Ishikawa (cell line): Measurements from ENCODE around the gene FCRL3.

ENCODE experiments used
- CEBPB ChIP-seq: IDR thresholded peaks from 2 replicates; pipeline ENCODE4 v1.6.1; 2012
- CREB1 ChIP-seq: IDR thresholded peaks from 2 replicates; pipeline ENCODE4 v1.6.1; 2012; ENCODE audit warnings: low read depth
- EGR1 ChIP-seq: IDR thresholded peaks from 2 replicates; pipeline ENCODE4 v1.6.1; 2012
- EP300 ChIP-seq: IDR thresholded peaks from 2 replicates; pipeline ENCODE4 v1.6.1; 2012; ENCODE audit warnings: borderline replicate concordance
- FOXM1 ChIP-seq: IDR thresholded peaks from 2 replicates; pipeline ENCODE4 v1.6.1; 2012; ENCODE audit warnings: low read depth, borderline replicate concordance
- NFIC ChIP-seq: IDR thresholded peaks from 2 replicates; pipeline ENCODE4 v1.6.1; 2012
- RAD21 ChIP-seq: IDR thresholded peaks from 2 replicates; pipeline ENCODE4 v1.6.1; 2012; ENCODE audit warnings: low read depth
- TAF1 ChIP-seq: IDR thresholded peaks from 2 replicates; pipeline ENCODE4 v1.6.1; 2012; ENCODE audit warnings: low read depth, mild to moderate bottlenecking
- TCF12 ChIP-seq: IDR thresholded peaks from 2 replicates; pipeline ENCODE4 v1.6.1; 2012; ENCODE audit warnings: low read depth
- TEAD4 ChIP-seq: IDR thresholded peaks from 2 replicates; pipeline ENCODE4 v1.6.1; 2012
- YY1 ChIP-seq: IDR thresholded peaks from 2 replicates; pipeline ENCODE4 v1.6.1; 2012; ENCODE audit warnings: low read depth
- ZBTB7A ChIP-seq: IDR thresholded peaks from 2 replicates; pipeline ENCODE4 v1.6.1; 2012; ENCODE audit warnings: low read depth
- TF ChIP-seq, protein P1 (sequence below): IDR thresholded peaks from 2 replicates; pipeline ENCODE4 v1.6.1; 2012
- TF ChIP-seq, protein P2 (sequence below): IDR thresholded peaks from 2 replicates; pipeline ENCODE4 v1.6.1; 2012; ENCODE audit warnings: low read depth, mild to moderate bottlenecking
- TF ChIP-seq, protein P3 (sequence below): IDR thresholded peaks from 2 replicates; pipeline ENCODE4 v1.6.1; 2012

The FCRL3 gene

DNA sequence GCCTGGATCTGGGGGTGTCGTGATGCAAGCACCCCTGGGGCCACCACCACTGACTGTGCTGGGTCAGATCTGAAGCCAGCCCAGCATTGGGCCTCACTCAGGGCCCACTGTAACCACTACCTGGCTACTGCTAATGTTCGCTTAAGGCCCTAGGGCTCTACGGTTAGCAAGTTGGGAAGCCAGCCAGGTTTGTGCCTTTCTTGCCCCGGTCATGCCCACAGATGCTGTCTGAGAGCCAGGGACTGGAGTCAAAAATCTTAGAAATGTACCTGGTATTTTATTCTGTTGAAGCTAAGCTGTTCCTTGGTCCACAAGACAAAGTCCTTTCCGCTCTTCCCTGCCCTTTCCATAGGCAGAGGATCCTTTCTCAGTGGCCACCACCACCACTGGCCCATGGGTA lies 15.2 kb upstream of the FCRL3 start:
- no peak for TF ChIP-seq EP300
- TF ChIP-seq, protein P1, sequence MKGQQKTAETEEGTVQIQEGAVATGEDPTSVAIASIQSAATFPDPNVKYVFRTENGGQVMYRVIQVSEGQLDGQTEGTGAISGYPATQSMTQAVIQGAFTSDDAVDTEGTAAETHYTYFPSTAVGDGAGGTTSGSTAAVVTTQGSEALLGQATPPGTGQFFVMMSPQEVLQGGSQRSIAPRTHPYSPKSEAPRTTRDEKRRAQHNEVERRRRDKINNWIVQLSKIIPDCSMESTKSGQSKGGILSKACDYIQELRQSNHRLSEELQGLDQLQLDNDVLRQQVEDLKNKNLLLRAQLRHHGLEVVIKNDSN = no peak
- TF ChIP-seq TCF12 = no peak
- no peak for TF ChIP-seq CREB1
- no peak for TF ChIP-seq NFIC
- TF ChIP-seq ZBTB7A = no peak
- TF ChIP-seq, protein P2, sequence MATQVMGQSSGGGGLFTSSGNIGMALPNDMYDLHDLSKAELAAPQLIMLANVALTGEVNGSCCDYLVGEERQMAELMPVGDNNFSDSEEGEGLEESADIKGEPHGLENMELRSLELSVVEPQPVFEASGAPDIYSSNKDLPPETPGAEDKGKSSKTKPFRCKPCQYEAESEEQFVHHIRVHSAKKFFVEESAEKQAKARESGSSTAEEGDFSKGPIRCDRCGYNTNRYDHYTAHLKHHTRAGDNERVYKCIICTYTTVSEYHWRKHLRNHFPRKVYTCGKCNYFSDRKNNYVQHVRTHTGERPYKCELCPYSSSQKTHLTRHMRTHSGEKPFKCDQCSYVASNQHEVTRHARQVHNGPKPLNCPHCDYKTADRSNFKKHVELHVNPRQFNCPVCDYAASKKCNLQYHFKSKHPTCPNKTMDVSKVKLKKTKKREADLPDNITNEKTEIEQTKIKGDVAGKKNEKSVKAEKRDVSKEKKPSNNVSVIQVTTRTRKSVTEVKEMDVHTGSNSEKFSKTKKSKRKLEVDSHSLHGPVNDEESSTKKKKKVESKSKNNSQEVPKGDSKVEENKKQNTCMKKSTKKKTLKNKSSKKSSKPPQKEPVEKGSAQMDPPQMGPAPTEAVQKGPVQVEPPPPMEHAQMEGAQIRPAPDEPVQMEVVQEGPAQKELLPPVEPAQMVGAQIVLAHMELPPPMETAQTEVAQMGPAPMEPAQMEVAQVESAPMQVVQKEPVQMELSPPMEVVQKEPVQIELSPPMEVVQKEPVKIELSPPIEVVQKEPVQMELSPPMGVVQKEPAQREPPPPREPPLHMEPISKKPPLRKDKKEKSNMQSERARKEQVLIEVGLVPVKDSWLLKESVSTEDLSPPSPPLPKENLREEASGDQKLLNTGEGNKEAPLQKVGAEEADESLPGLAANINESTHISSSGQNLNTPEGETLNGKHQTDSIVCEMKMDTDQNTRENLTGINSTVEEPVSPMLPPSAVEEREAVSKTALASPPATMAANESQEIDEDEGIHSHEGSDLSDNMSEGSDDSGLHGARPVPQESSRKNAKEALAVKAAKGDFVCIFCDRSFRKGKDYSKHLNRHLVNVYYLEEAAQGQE = no peak
- TF ChIP-seq, protein P3, sequence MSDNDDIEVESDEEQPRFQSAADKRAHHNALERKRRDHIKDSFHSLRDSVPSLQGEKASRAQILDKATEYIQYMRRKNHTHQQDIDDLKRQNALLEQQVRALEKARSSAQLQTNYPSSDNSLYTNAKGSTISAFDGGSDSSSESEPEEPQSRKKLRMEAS = no peak
- no peak for TF ChIP-seq TAF1
- TF ChIP-seq YY1 = no peak
- TF ChIP-seq CEBPB = no peak
- TF ChIP-seq RAD21 = no peak
- no peak for TF ChIP-seq TEAD4
- TF ChIP-seq FOXM1 = no peak
- no peak for TF ChIP-seq EGR1

DNA sequence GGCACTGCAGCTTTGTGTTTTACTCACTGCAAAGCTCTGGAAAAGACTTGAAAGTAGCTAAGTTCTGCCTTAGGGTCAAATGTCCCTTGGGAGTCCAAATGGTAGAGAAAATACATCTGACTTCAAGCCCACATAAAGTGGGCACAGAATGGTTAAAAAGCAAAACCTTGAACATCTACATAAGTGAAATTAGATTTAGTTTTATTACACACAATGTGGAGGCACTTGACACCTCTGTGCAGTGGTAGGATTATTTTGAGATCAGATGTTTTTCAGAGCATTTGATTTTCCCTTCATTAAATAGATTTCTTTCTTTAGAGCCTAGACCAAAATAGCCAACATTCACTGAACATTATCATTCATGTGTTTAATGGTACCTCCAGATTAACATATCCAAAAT lies 11.2 kb upstream of the FCRL3 start:
- TF ChIP-seq RAD21 (no peak), FOXM1 (no peak), TAF1 (no peak), NFIC (no peak)

DNA sequence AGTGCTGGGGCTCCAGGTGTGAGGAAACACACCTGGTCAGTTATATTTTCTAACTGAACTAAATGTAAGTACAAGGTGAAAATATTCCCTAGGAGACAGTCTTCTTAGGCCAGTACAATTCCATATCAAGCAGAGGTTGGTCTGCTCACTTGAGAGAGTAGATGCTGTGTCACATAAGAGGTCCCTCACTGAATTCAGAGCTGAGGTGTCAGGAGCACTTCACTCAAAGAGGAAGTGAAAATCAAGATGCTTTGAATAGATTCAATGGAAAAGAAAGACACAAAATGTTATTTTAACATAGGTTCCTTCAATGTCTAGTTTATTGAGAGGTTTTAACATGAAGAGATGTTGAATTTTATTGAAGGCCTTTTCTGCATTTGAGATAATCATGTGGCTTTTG lies 4.3 kb upstream of the FCRL3 start:
- TF ChIP-seq CREB1 = no peak

DNA sequence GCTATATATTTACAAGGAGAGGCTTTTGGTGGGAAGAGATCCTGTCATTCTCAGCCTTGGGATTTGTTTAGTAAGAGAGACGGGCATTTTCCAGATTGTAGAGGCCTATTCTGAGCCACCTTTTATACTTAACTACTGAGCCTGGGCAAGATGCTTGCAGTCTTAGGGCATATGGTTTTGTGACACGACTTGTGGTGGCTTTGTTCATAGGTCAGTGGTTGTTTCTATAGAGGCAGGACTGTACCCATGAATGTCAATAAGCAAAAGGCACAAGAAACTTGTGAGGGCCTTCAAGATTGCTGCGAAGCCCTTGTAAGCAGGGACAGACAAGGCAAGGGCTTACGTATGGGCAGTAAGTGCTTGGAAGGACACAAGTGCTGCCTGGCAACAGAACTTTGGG lies 3.4 kb upstream of the FCRL3 start:
- TF ChIP-seq TAF1 (no peak), YY1 (no peak), EP300 (no peak), TEAD4 (no peak), CEBPB (no peak), RAD21 (no peak), EGR1 (no peak), ZBTB7A (no peak), NFIC (no peak), TCF12 (no peak)
- TF ChIP-seq, protein P2 = no peak
- TF ChIP-seq, protein P1 = no peak

DNA sequence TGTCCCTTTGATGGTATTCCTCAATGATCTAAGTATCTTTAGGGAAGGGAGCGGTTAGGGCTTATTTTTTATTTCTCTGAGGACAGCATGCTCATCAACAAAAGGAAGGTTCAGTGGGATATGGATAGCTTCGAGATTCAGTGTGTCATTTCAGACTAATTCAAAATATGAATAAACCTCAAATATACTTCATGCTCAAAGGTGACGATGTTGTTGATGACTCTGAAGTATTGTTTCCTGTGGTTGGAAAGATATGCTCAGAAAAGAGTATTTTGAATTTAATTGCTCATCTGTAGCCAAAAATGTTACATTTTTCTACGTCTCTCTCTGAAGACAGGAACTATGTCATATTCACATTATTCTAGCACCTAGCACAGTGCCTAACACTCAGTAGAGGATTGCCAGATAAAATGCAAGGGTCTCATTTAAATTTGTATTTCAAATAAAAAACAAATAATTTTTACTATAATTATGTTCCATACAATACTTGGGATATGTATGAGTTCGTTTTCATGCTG lies 1.8 kb upstream of the FCRL3 start:
- no peak for TF ChIP-seq RAD21
- TF ChIP-seq TAF1 = no peak
- TF ChIP-seq YY1 = no peak
- TF ChIP-seq TCF12 = no peak
- TF ChIP-seq TEAD4 = no peak
- TF ChIP-seq, protein P2 = no peak
- no peak for TF ChIP-seq EP300
- TF ChIP-seq ZBTB7A = no peak
- no peak for TF ChIP-seq EGR1
- TF ChIP-seq, protein P3 = no peak
- TF ChIP-seq CEBPB = no peak
- no peak for TF ChIP-seq NFIC
